GM12878 (cell line): ENCODE data around the gene GMDS. TPM values are rescaled to one million over a fixed set of nuclear protein-coding genes. Genes with fewer than 3 reads are reported as not detected.

Experiments
- ATAC-seq: fragments of 200-7000 bp; cut with Tn5 transposase; 3 replicates; pipeline ENCODE4 v1.9.1; 2020; ENCODE audit warnings: mild to moderate bottlenecking, moderate library complexity
- BruUV-seq: library from RNA; stranded (reverse); fragments of 400-500 nt; replicated peaks from 2 replicates; lab custom pipeline; 2021; lab: Mats Ljungman, UMichigan
- CTCF ChIA-PET: fragments of 300-600 bp; sonication (Branson Sonifier 250); formaldehyde crosslinking; extraction: SDS; loops from one replicate; lab custom pipeline; 2021; ENCODE audit warnings: inconsistent platforms; lab: Yijun Ruan, JAX
- POLR2A ChIA-PET: fragments of 350-600 bp; formaldehyde crosslinking; extraction: SDS; loops from one replicate; lab custom pipeline; 2021; ENCODE audit warnings: inconsistent platforms; lab: Charles Lee
- RAD21 ChIA-PET: fragments of 300-600 bp; sonication (Branson Sonifier 250); formaldehyde crosslinking; loops from one replicate; lab custom pipeline; 2023; ENCODE audit warnings: antibody characterized with exemption; ENCODE audit not compliant: unreplicated experiment; lab: Charles Lee
- SMC1A ChIA-PET: fragments of 300-600 bp; sonication (Branson Sonifier 250); formaldehyde crosslinking; loops from one replicate; lab custom pipeline; 2023; ENCODE audit not compliant: unreplicated experiment, uncharacterized antibody; lab: Charles Lee
- DNase-seq: peaks from one replicate; pipeline ENCODE4 v3.0.0-alpha.2; 2011; ENCODE audit warnings: low read depth, low spot score
- FAIRE-seq: peaks from 3 replicates; lab custom pipeline; 2011; peaks lifted over from hg19 to GRCh38; lab: Jason Lieb, UNC
- H2AFZ ChIP-seq: 2 replicates; pipeline ENCODE4 v1.6.0; 2011; ENCODE audit warnings: low read depth, low read length, control low read depth; ENCODE audit not compliant: control insufficient read depth
- H3K27ac ChIP-seq: 2 replicates; pipeline ENCODE4 v1.5.1; 2011; ENCODE audit warnings: control low read depth; ENCODE audit not compliant: control insufficient read depth, insufficient read depth
- H3K27me3 ChIP-seq, 2 experiments: replicated peaks in 1 of 2; 2 replicates each; pipeline versions ENCODE4 v1.6.0 to v1.6.1; 2011; ENCODE audit warnings: low read length in 1 of 2; ENCODE audit not compliant: control insufficient read depth in 2 of 2, insufficient read depth in 2 of 2
- H3K36me3 ChIP-seq, 2 experiments: 2 replicates each; pipeline ENCODE4 v1.5.1; 2011; ENCODE audit warnings: low read length in 1 of 2; ENCODE audit not compliant: control insufficient read depth in 2 of 2, insufficient read depth in 2 of 2
- H3K4me1 ChIP-seq: 2 replicates; pipeline ENCODE4 v1.6.1; 2011; ENCODE audit warnings: mild to moderate bottlenecking, low read length, moderate library complexity, mixed read lengths; ENCODE audit not compliant: control insufficient read depth, insufficient read depth
- H3K4me2 ChIP-seq: 2 replicates; pipeline ENCODE4 v1.6.0; 2011; ENCODE audit warnings: control low read depth; ENCODE audit not compliant: control insufficient read depth, insufficient read depth
- H3K4me3 ChIP-seq: fragments of 200-600 bp; sonication (generic); 2 replicates; pipeline ENCODE4 v1.5.1; 2016
- H3K79me2 ChIP-seq: 2 replicates; pipeline ENCODE4 v1.6.0; 2011; ENCODE audit warnings: low read length; ENCODE audit not compliant: control insufficient read depth, insufficient read depth
- H3K9ac ChIP-seq: 2 replicates; pipeline ENCODE4 v1.8.0; 2011; ENCODE audit warnings: low read length, control low read depth, mixed read lengths; ENCODE audit not compliant: control insufficient read depth, insufficient read depth
- H3K9me3 ChIP-seq: replicated peaks from 3 replicates; pipeline ENCODE4 v1.5.1; 2011; ENCODE audit warnings: mild to moderate bottlenecking, low read length; ENCODE audit not compliant: control insufficient read depth, insufficient read depth
- H4K20me1 ChIP-seq: 2 replicates; pipeline ENCODE4 v1.6.0; 2011; ENCODE audit not compliant: control insufficient read depth, insufficient read depth
- BCLAF1 ChIP-seq: fragments of 450-650 bp; IDR thresholded peaks from 2 replicates; pipeline ENCODE4 v1.6.1; 2017; ENCODE audit warnings: antibody characterized with exemption, mild to moderate bottlenecking, moderate library complexity
- CEBPZ ChIP-seq: fragments of 150-350 bp; IDR thresholded peaks from 2 replicates; pipeline ENCODE4 v1.6.1; 2016; ENCODE audit warnings: low read depth, low read length
- DPF2 ChIP-seq: fragments of 450-650 bp; IDR thresholded peaks from 2 replicates; pipeline ENCODE4 v1.6.1; 2017; ENCODE audit warnings: mild to moderate bottlenecking
- NR2C2 ChIP-seq: IDR thresholded peaks from 2 replicates; pipeline ENCODE4 v1.6.1; 2011; ENCODE audit warnings: borderline replicate concordance, low read depth; ENCODE audit not compliant: control insufficient read depth, insufficient read length
- ZBTB11 ChIP-seq: fragments of 450-650 bp; formaldehyde crosslinking; IDR thresholded peaks from 2 replicates; pipeline ENCODE4 v1.5.0; 2022; ENCODE audit warnings: mild to moderate bottlenecking, missing genetic modification characterization
- WGBS: methylation state at CpG from one replicate; pipeline ENCODE4 v1.1.6; 2016; ENCODE audit warnings: low lambda C conversion rate; ENCODE audit not compliant: insufficient replicate concordance, insufficient coverage; ENCODE audit errors: missing lambda C conversion rate; 5-methylcytosine and 5-hydroxymethylcytosine counted together
- in situ Hi-C: fragments of 300-500 bp; cut with MboI; formaldehyde crosslinking; loops from 9 replicates; pipeline ENCODE4 v1.14.3; 2018; ENCODE audit warnings: mixed read lengths
- intact Hi-C: fragments of 100-400 bp; cut with micrococcal nuclease; formaldehyde crosslinking; loops from one replicate; pipeline ENCODE4 v1.14.2; 2022; ENCODE audit not compliant: unreplicated experiment
- polyA plus RNA-seq, 11 experiments: library from polyadenylated mRNA; depleted of rRNA in 4 of 11; unstranded in 6 of 11; stranded (reverse) in 5 of 11; fragments of >200 nt; fragmentation: Nextera tagmentation in 4 of 11; fragmentation: Illumina TruSeq in 1 of 11; extraction: Ambion mirVana in 4 of 11; extraction: Trizol in 1 of 11; gene quantifications; 1 replicate in 1 of 11; 2 replicates in 10 of 11; pipeline versions ENCODE4 v1.2.1 to v1.2.3, GENCODE V29; 2011 to 2016; ENCODE audit warnings: inconsistent platforms in 2 of 11, missing spikeins in 2 of 11, low read depth in 1 of 11
- total RNA-seq, 4 experiments: library from RNA; depleted of rRNA in 3 of 4; stranded (reverse); fragments of >200 nt in 3 of 4; fragmentation: Illumina TruSeq in 1 of 4; extraction: Trizol in 1 of 4; gene quantifications; 2 replicates each; pipeline versions ENCODE4 v1.2.1 to v1.2.3, GENCODE V29; 2013 to 2021
- TF ChIP-seq, protein P1 (sequence below): IDR thresholded peaks from 2 replicates; pipeline ENCODE4 v1.6.1; 2012; ENCODE audit warnings: improper control_type of control experiment, low read depth, low read length; ENCODE audit not compliant: insufficient replicate concordance

The GMDS gene
- total and polyA plus RNA-seq, 10 of the 15 experiments (the other 5 are each of a cell fraction or from before 2014, with no cell fraction given), result 0.61 to 53.8 (median 29.3) TPM

- Histone ChIP-seq H3K27ac (no peak overlapping the region), H3K79me2 (no peaks in the 10 kb centered on the region), H3K4me3 (no peak overlapping the region), H3K36me3 (no peaks in the 10 kb centered on the region), H3K4me2 (no peak overlapping the region), H4K20me1 (no peaks in the 10 kb centered on the region), H2AFZ (no peak overlapping the region), H3K4me1 (no peaks in the 10 kb centered on the region), H3K9ac (no peak overlapping the region), H3K27me3 (no peaks in the 10 kb centered on the region), H3K9me3 (peaks cover 2% of the 10 kb centered on the region; the same call in 1 of the 3 replicates)
- ChIA-PET RAD21 (no interaction called here), SMC1A (interaction anchor here (1.5 kb wide), 1 partner anchor 10 kb away, joined by 4 read pairs; no protein-coding TSS in a partner anchor), POLR2A (interaction anchor here (0.6 kb wide), 1 partner anchor 60 kb away, joined by 3 read pairs; no protein-coding TSS in a partner anchor), CTCF (interaction anchor here (0.7 to 1.6 kb wide), 2 partner anchors 9 to 16 kb away, joined by 3 read pairs; no protein-coding TSS in a partner anchor)
- ATAC-seq (no peak), DNase-seq (no peak), FAIRE-seq (no peak)
- 97% methylated on average over 6 of the region's 6 CpGs for WGBS
- BruUV-seq, result no TSS peak
- in situ Hi-C loops (no loop called here), intact Hi-C loops (no loop called here)
- no peak for TF ChIP-seq ZBTB11 (CRISPR knock-in tag)
- no peak for TF ChIP-seq DPF2
- TF ChIP-seq NR2C2, result no peak
- TF ChIP-seq, protein P1, sequence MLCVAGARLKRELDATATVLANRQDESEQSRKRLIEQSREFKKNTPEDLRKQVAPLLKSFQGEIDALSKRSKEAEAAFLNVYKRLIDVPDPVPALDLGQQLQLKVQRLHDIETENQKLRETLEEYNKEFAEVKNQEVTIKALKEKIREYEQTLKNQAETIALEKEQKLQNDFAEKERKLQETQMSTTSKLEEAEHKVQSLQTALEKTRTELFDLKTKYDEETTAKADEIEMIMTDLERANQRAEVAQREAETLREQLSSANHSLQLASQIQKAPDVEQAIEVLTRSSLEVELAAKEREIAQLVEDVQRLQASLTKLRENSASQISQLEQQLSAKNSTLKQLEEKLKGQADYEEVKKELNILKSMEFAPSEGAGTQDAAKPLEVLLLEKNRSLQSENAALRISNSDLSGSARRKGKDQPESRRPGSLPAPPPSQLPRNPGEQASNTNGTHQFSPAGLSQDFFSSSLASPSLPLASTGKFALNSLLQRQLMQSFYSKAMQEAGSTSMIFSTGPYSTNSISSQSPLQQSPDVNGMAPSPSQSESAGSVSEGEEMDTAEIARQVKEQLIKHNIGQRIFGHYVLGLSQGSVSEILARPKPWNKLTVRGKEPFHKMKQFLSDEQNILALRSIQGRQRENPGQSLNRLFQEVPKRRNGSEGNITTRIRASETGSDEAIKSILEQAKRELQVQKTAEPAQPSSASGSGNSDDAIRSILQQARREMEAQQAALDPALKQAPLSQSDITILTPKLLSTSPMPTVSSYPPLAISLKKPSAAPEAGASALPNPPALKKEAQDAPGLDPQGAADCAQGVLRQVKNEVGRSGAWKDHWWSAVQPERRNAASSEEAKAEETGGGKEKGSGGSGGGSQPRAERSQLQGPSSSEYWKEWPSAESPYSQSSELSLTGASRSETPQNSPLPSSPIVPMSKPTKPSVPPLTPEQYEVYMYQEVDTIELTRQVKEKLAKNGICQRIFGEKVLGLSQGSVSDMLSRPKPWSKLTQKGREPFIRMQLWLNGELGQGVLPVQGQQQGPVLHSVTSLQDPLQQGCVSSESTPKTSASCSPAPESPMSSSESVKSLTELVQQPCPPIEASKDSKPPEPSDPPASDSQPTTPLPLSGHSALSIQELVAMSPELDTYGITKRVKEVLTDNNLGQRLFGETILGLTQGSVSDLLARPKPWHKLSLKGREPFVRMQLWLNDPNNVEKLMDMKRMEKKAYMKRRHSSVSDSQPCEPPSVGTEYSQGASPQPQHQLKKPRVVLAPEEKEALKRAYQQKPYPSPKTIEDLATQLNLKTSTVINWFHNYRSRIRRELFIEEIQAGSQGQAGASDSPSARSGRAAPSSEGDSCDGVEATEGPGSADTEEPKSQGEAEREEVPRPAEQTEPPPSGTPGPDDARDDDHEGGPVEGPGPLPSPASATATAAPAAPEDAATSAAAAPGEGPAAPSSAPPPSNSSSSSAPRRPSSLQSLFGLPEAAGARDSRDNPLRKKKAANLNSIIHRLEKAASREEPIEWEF, result no peak
- no peak for TF ChIP-seq BCLAF1
- no peak for TF ChIP-seq CEBPZ
Observed at GRCh38 chr6:1696463-1696850, 548.9 kb downstream of the GMDS start.
